22Rv1 (cell line): ENCODE results near the gene CYP39A1.

Experiments
- H3K27ac ChIP-seq: fragments of 450-650 bp; 2 replicates; pipeline ENCODE4 v1.5.1; 2017
- ZFX ChIP-seq: fragments of 450-650 bp; IDR thresholded peaks from 2 replicates; pipeline ENCODE4 v1.6.1; 2017; ENCODE audit warnings: antibody characterized with exemption, borderline replicate concordance
- TF ChIP-seq, protein P1 (sequence below): fragments of 450-650 bp; IDR thresholded peaks from 2 replicates; pipeline ENCODE4 v1.5.1; 2017; ENCODE audit warnings: mild to moderate bottlenecking

Gene CYP39A1

DNA sequence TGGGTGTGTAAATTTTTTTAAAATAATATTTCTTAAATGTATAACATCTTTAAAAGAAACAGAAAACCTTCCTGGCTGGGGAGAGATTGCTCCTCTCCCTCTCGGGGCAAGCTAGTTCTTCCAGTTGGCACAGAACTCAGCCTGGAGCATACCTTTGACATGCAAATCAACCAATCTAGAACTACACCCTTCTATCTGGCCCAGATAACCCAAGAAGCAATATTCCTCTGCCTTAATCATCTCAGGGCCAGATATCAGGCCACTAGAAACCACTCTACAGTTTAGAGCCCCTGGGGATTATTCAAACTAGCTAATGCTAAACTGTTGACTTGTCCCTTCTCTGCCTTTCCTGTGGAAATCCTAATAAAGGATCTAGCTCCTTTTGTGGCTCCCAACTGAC lies 33.9 kb downstream of the CYP39A1 start:
- TF ChIP-seq, protein P1, sequence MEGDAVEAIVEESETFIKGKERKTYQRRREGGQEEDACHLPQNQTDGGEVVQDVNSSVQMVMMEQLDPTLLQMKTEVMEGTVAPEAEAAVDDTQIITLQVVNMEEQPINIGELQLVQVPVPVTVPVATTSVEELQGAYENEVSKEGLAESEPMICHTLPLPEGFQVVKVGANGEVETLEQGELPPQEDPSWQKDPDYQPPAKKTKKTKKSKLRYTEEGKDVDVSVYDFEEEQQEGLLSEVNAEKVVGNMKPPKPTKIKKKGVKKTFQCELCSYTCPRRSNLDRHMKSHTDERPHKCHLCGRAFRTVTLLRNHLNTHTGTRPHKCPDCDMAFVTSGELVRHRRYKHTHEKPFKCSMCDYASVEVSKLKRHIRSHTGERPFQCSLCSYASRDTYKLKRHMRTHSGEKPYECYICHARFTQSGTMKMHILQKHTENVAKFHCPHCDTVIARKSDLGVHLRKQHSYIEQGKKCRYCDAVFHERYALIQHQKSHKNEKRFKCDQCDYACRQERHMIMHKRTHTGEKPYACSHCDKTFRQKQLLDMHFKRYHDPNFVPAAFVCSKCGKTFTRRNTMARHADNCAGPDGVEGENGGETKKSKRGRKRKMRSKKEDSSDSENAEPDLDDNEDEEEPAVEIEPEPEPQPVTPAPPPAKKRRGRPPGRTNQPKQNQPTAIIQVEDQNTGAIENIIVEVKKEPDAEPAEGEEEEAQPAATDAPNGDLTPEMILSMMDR, result no peak
- no peak for TF ChIP-seq ZFX
- no peak overlapping the region for H3K27ac ChIP-seq

DNA sequence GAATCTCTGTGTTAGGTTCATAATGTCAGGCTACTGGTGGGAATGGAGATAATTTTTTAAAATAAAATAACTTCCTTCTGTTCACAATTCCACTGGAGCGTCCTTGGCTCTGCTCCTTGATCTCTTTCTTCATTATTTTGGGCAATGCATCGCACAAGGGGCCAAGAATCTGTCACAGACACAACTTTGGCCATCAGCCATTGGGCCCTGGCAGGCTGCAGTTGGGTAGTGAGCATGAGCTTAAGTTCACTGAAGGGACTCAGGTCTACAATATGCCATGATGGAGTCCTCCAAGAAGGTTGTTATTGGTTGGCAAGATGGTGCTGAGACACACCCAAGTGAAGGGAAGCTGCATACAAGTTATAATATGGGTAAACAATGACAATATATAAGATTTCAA lies 40.0 kb downstream of the CYP39A1 start:
- TF ChIP-seq, protein P1, result no peak
- TF ChIP-seq ZFX, result no peak
- H3K27ac ChIP-seq, result no peak overlapping the region

DNA sequence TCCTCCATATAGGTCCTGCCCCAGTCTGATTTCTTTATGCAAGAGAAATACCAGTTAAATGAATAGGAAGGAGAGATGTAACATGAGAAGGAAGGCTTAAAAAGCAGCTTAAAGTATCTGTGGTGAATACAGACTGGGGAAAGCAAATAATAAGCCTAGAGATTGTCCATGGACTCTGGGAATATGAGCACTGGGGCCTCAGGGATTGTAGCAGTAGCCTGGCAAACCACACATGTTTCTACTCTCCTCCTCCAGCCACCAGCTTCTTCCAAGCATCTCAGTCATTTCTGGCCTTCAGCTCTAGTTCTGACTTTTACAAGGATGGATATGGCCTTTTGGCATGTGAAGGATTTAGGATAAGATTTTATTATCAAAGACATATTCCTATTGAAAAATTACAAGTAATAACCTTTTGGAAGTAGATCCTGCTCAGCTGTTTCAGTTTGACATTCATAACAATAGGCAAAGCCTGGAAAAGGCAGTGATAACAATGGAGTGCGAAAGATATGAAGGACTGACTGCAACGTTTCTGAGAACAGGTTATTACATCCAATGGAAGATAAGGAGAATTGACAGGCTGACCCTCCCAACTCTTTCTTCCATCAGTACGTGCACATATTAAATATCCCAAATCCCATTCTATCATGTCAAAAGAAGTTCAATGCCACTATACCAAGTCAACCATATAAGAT lies 41.6 kb downstream of the CYP39A1 start:
- TF ChIP-seq, protein P1, result no peak
- no peak for TF ChIP-seq ZFX
- no peak overlapping the region for H3K27ac ChIP-seq

DNA sequence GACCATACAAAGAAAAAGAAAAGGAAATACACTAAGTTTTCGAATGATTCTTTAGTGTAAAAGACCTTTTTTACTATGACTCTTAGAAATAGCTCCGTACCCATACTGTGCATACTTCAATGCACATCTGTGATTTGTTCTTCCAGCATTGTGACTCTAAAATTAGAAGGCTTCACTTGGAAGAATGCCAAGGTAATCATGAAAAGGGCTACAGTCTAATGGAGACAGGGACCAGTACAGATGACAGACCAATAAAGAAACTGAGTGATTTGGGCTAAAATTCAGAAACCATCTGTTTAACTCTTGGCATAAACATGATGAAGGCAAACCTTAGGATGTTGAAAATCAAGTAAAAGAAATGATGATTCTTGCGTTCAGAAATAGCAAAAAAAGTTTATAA lies 46.3 kb downstream of the CYP39A1 start:
- TF ChIP-seq ZFX, result no peak
- TF ChIP-seq, protein P1, result no peak
- H3K27ac ChIP-seq, result no peak overlapping the region

DNA sequence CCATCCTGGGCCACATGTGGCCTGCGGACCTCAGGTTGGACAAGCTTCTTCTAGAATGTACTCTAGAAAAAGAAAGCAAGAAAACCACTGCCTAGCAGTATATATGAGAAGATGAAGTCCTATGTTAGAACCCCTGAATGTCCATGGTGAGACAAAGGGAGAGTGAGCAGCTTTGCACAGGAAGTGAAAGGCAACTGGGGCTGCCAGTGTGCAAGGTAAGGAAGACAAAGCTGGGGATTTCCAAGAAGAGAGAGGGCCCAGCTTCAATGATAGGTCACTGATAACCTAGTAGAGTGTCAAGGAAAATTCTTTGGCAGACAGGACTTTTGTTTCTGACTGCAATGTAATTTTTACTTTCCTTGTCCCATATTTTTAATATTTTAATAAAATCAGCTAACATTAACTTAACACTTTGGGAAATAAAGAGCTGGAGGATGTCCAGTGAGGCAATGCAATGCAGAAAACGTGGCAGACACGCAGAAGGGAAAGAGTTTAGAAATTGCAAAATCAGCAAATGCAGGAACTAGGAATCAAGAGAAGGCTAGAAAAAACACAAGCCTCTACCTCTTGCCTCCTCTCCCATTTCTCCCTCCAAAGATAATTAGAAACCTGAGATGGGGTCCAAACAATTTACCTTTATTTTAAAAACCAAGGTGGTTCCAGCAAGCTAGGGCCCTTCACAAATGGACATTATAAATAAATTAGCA lies 47.4 kb downstream of the CYP39A1 start:
- TF ChIP-seq ZFX, result no peak
- TF ChIP-seq, protein P1, result no peak
- H3K27ac ChIP-seq, result no peak overlapping the region

DNA sequence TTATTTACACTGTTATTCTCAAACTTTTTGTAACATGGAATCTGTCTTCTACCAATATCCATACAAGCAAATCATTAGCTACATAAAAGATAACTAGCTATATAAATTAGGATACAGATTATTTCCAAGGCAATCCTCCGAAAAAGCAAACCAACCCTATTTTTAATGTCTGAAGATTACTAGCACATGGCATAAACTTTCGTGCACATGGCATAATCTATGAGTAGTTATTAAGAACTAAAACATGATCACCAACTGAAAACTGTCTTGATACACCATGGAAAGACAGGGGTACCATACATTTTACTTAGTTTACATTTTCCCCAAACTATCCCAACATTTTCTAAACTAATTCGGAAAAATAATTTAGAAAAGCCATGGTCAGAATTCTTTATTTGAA lies 54.4 kb downstream of the CYP39A1 start:
- H3K27ac ChIP-seq, result no peak overlapping the region
- TF ChIP-seq, protein P1, result no peak
- no peak for TF ChIP-seq ZFX

DNA sequence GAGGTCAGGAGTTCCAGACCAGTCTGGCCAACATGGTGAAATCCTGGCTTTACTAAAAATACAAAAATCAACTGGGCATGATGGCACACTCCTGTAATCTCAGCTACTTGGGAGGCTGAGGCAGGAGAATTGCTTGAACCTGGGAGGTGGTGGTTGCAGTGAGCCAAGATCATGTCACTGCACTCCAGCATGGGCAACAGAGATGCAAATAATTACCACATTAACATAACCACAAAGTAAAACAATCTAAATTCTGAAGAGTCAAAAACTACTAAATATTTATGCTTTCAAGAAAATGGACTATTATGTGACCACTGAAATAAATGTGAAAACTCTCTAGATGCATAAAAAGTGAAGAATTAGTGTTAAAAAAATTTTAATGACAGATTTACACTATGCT lies 59.9 kb downstream of the CYP39A1 start:
- H3K27ac ChIP-seq, result no peak overlapping the region
- TF ChIP-seq ZFX, result no peak
- TF ChIP-seq, protein P1, result no peak
